ENCODE results near the gene KRTAP10-8. TPM values are rescaled to one million over a fixed set of nuclear protein-coding genes. Genes with fewer than 3 reads are reported as not detected.
"Not testable (repeated sequence)": the region's sequence is repeated elsewhere in the genome, so short reads cannot be mapped to it uniquely, and the experiment has no call there.

The KRTAP10-8 gene
- total RNA-seq, 1 experiment from 2014 or later: not detected

- Histone ChIP-seq H3K79me2 (ENCODE audit: low read depth) (no peaks in the 10 kb centered on the region), H3F3A (ENCODE audit: insufficient read depth, low read depth) (no peaks in the 10 kb centered on the region), H3K27ac (no peak overlapping the region), H3K9me2 (ENCODE audit: insufficient read depth) (no peaks in the 10 kb centered on the region), H4K20me1 (ENCODE audit: insufficient read depth) (no peaks in the 10 kb centered on the region), H3K4me1 (replicated peaks; ENCODE audit: insufficient read depth) (no peaks in the 10 kb centered on the region), H3K4me3 (no peak overlapping the region), H3K9me3 (ENCODE audit: insufficient read depth, low read depth) (no peaks in the 10 kb centered on the region), H3K36me3 (ENCODE audit: low read depth) (no peaks in the 10 kb centered on the region), H3K4me2 (no peak overlapping the region), H3K27me3 (ENCODE audit: insufficient read depth, low read depth) (peaks cover 63% of the 10 kb centered on the region), H2AFZ (no peak overlapping the region)
- ChIA-PET POLR2A (ENCODE audit: unreplicated experiment) (no interaction called here), CTCF (no interaction called here)
- intact Hi-C loops (cut with micrococcal nuclease; ENCODE audit: unreplicated experiment): no loop called here
- no TSS peak for BruUV-seq (replicated peaks)
- no peak for DNase-seq
- TF ChIP-seq, protein P1, sequence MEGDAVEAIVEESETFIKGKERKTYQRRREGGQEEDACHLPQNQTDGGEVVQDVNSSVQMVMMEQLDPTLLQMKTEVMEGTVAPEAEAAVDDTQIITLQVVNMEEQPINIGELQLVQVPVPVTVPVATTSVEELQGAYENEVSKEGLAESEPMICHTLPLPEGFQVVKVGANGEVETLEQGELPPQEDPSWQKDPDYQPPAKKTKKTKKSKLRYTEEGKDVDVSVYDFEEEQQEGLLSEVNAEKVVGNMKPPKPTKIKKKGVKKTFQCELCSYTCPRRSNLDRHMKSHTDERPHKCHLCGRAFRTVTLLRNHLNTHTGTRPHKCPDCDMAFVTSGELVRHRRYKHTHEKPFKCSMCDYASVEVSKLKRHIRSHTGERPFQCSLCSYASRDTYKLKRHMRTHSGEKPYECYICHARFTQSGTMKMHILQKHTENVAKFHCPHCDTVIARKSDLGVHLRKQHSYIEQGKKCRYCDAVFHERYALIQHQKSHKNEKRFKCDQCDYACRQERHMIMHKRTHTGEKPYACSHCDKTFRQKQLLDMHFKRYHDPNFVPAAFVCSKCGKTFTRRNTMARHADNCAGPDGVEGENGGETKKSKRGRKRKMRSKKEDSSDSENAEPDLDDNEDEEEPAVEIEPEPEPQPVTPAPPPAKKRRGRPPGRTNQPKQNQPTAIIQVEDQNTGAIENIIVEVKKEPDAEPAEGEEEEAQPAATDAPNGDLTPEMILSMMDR (conservative IDR thresholded peaks at IDR 0.05): no peak
Measured at GRCh38 chr21:44658541-44658910, 46.6 kb downstream of the KRTAP10-8 start.

DNA sequence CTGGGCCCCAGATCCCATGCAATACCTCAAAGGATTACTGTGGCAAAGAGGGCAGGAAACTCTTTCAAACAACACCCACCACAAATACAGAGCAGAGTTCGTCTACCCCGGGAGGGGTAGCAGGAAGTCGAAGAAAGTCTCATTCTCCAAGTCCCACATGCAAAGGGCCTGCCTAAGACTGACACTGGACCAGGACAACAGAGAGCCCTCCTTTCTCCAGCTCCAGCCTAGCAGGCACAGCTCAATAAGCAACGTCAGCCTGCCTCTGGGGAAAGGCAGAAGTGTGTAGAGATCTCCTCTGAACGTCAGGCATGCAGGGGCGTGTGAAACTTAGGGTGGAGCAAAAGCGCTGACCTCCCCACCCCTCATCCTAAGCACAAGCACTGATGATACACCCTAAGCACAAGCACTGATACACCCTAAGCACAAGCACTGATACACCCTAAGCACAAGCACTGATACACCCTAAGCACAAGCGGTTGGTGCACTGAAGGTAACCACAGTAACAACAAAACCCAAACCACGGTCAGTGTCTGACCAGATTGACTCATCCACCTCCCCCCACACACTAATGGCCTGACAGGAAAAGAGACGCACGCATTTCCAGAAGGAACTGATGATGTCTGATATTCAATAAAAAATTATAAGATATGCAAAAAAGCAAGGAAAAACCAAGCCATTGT lies 47.2 kb downstream of the KRTAP10-8 start:
- ChIA-PET POLR2A (ENCODE audit: unreplicated experiment) (no interaction called here), CTCF (no interaction called here)
- no peak for DNase-seq
- TF ChIP-seq, protein P1 (conservative IDR thresholded peaks at IDR 0.05): no peak
- Histone ChIP-seq H3K27ac (no peak overlapping the region), H3K9me3 (ENCODE audit: insufficient read depth, low read depth) (no peaks in the 10 kb centered on the region), H3K27me3 (ENCODE audit: insufficient read depth, low read depth) (peaks cover 57% of the 10 kb centered on the region), H2AFZ (no peak overlapping the region), H4K20me1 (ENCODE audit: insufficient read depth) (no peaks in the 10 kb centered on the region), H3F3A (ENCODE audit: insufficient read depth, low read depth) (no peaks in the 10 kb centered on the region), H3K4me1 (replicated peaks; ENCODE audit: insufficient read depth) (no peaks in the 10 kb centered on the region), H3K9me2 (ENCODE audit: insufficient read depth) (no peaks in the 10 kb centered on the region), H3K4me2 (no peak overlapping the region), H3K79me2 (ENCODE audit: low read depth) (no peaks in the 10 kb centered on the region), H3K4me3 (no peak overlapping the region), H3K36me3 (ENCODE audit: low read depth) (no peaks in the 10 kb centered on the region)
- intact Hi-C loops (cut with micrococcal nuclease; ENCODE audit: unreplicated experiment): no loop called here
- no TSS peak for BruUV-seq (replicated peaks)

DNA sequence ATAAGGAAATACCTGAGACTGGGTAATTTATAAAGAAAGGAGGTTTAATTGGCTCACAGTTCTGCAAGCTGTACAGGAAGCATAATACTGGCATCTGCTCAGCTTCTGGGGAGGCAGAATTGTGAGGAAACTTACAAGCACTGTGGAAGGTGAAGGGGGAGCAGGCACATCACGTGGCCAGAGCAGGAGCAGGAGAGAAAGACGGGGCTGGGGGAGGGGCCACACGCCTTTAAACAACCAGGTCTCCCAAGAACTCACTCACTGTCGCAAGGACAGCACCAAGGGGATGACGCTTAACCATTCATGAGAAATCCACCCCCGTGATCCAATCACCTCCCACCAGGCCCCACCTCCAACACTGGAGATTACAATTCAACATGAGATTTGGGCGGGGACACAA lies 49.7 kb downstream of the KRTAP10-8 start:
- intact Hi-C loops (cut with micrococcal nuclease; ENCODE audit: unreplicated experiment); H3K4me3 ChIP-seq; H4K20me1 ChIP-seq (ENCODE audit: insufficient read depth); H2AFZ ChIP-seq; H3K9me3 ChIP-seq (ENCODE audit: insufficient read depth, low read depth); CTCF ChIA-PET; H3K4me2 ChIP-seq; H3K4me1 ChIP-seq (replicated peaks; ENCODE audit: insufficient read depth); H3K79me2 ChIP-seq (ENCODE audit: low read depth); H3K27ac ChIP-seq; DNase-seq; POLR2A ChIA-PET (ENCODE audit: unreplicated experiment); H3K9me2 ChIP-seq (ENCODE audit: insufficient read depth); H3F3A ChIP-seq (ENCODE audit: insufficient read depth, low read depth); H3K36me3 ChIP-seq (ENCODE audit: low read depth); BruUV-seq (replicated peaks): not testable (repeated sequence)
- H3K27me3 ChIP-seq (ENCODE audit: insufficient read depth, low read depth): peaks cover 45% of the 10 kb centered on the region; the same call in 1 of the 2 replicates

Other genes starting within 250 kb of the KRTAP10-8 start
- gene LRRC3, start 156.6 kb upstream of the KRTAP10-8 start, total RNA-seq (2021): 0.35 and 0.48 TPM in 2 replicates
- not detected in 2 replicates for gene KRTAP10-1, start 71.9 kb upstream of the KRTAP10-8 start, total RNA-seq (2021)
- gene KRTAP10-2, start 60.6 kb upstream of the KRTAP10-8 start, total RNA-seq (2021): not detected in 2 replicates
- gene KRTAP10-3, start 53.3 kb upstream of the KRTAP10-8 start, total RNA-seq (2021): not detected in 2 replicates
- gene KRTAP10-4, start 38.4 kb upstream of the KRTAP10-8 start, total RNA-seq (2021): not detected in 2 replicates
- gene KRTAP10-5, start 31.5 kb upstream of the KRTAP10-8 start, total RNA-seq (2021): not detected in 2 replicates
- gene KRTAP10-6, start 19.6 kb upstream of the KRTAP10-8 start, total RNA-seq (2021): not detected in 2 replicates
- gene KRTAP10-7, start 11.5 kb upstream of the KRTAP10-8 start, total RNA-seq (2021): not detected in 2 replicates
- not detected in 2 replicates for gene KRTAP10-9, start 15.0 kb downstream of the KRTAP10-8 start, total RNA-seq (2021)
- gene KRTAP10-10, start 25.3 kb downstream of the KRTAP10-8 start, total RNA-seq (2021): not detected in 2 replicates
- not detected in 2 replicates for gene KRTAP10-11, start 34.3 kb downstream of the KRTAP10-8 start, total RNA-seq (2021)
- not detected in 2 replicates for gene KRTAP12-4, start 42.6 kb downstream of the KRTAP10-8 start, total RNA-seq (2021)
- gene KRTAP12-3, start 45.9 kb downstream of the KRTAP10-8 start, total RNA-seq (2021): not detected in 2 replicates
- not detected in 2 replicates for gene KRTAP12-2, start 54.8 kb downstream of the KRTAP10-8 start, total RNA-seq (2021)
- gene KRTAP12-1, start 70.1 kb downstream of the KRTAP10-8 start, total RNA-seq (2021): not detected in 2 replicates
- not detected in 2 replicates for gene KRTAP10-12, start 85.1 kb downstream of the KRTAP10-8 start, total RNA-seq (2021)
- not detected in 2 replicates for gene TSPEAR, start 99.5 kb downstream of the KRTAP10-8 start, total RNA-seq (2021)
- gene UBE2G2, start 189.7 kb downstream of the KRTAP10-8 start, total RNA-seq (2021): 51.9 and 52.7 TPM in 2 replicates
- 79.6 and 81.5 TPM in 2 replicates for gene SUMO3, start 206.0 kb downstream of the KRTAP10-8 start, total RNA-seq (2021)

All from PC-9 (cell line).